ENCODE results near the gene TAB3. TPM values are rescaled to one million over a fixed set of nuclear protein-coding genes. Genes with fewer than 3 reads are reported as not detected.
A peak's percentile ranks its signal among the peaks of the same experiment; 100 is the strongest.

Gene TAB3
- total RNA-seq = 23.2 TPM

DNA sequence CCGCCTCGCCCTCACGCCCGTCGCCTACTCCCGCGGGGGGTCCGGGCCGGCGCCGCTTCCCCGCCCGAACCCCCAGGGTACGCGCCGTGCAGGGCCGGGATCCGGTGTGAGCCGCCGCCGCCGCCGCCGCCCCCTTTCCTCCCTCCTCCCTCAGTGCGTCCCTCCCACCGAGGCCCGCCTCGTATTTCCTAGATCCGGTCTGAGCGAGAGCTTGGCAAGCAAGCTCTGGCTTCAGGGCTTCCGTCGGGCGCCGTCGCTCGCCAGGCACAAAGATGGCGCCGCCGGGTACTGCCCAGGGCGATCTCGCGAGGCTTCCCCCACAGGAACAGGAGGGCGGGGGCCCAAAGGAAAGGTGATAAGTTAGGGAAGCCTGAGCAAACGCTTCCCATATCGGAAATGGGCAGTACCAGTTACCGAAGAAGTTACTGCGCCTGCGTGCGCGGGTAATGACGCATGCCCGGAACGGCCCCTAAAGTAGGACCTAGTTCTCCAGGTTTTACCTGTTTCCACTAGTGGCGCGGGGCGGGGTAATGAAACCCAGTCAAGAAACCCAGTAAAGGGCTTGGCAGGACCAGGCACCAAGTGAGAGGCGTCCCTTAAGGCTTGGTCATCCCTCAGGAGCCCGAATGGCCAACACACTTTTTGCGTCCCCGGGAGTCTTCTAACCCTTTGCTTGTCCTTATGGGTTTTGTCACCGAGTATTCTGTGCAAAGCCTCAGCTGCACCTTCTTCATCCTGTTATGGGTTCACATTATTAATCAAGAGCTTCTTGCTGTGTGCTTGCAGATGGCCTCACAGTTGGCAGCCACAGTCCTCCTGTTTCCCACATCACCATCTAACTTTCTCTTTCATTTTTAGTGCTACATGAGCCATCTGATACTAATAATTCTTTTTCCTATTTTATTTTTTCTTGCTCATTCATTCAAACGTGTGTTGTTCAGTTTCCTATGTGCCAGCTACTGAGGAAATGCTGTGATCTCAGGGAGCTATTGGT, at the start of gene TAB3:
Gene TAB3, minus strand, starts transcription at position 108 of the 994 bp plus-strand sequence. CDS start 29,666 bp downstream, outside the sequence.
- no peaks in the 10 kb centered on the region for H3K4me1 ChIP-seq
- no peaks in the 10 kb centered on the region for H3K9me3 ChIP-seq
- H3K27ac ChIP-seq = peak within 1 kb of the TSS; percentile 76 to 83
- no peaks in the 10 kb centered on the region for H3K27me3 ChIP-seq
- H3K4me3 ChIP-seq = peak within 1 kb of the TSS; percentile 74 to 93
- TF ChIP-seq, protein P1, sequence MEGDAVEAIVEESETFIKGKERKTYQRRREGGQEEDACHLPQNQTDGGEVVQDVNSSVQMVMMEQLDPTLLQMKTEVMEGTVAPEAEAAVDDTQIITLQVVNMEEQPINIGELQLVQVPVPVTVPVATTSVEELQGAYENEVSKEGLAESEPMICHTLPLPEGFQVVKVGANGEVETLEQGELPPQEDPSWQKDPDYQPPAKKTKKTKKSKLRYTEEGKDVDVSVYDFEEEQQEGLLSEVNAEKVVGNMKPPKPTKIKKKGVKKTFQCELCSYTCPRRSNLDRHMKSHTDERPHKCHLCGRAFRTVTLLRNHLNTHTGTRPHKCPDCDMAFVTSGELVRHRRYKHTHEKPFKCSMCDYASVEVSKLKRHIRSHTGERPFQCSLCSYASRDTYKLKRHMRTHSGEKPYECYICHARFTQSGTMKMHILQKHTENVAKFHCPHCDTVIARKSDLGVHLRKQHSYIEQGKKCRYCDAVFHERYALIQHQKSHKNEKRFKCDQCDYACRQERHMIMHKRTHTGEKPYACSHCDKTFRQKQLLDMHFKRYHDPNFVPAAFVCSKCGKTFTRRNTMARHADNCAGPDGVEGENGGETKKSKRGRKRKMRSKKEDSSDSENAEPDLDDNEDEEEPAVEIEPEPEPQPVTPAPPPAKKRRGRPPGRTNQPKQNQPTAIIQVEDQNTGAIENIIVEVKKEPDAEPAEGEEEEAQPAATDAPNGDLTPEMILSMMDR (IDR thresholded peaks at IDR 0.05) = no peak
- DNase-seq (ENCODE audit: low spot score in 2 of 2) = peak; percentile 87 to 97
- H3K36me3 ChIP-seq = no peaks in the 10 kb centered on the region
- intact Hi-C loops (cut with DNase I) = loop anchor here (10.0 kb wide), 1 partner anchor 235 kb away; the partner anchor contains the start of gene GK

DNA sequence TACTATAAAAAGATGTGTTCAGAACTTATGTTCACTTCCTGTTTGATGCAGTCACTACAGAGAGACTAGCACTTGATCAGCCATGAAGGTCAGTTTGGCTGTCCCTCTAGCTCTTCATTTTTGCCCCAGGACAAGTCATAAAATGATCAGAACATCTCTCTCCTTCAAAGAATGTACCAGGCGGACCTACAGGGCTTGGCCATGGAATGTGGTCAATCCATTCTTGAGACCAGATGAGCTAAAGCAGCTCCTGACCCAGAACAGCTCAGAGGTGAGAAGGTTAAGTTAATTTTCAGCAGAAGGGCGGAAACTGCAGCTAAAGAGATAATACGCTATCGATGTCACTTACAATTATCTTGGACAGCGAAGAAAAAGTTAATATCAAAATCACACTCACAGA, 49.2 kb upstream of the TAB3 start:
- Histone ChIP-seq H3K9me3 (no peaks in the 10 kb centered on the region), H3K4me1 (no peaks in the 10 kb centered on the region), H3K27me3 (no peaks in the 10 kb centered on the region), H3K36me3 (no peaks in the 10 kb centered on the region), H3K27ac (no peak overlapping the region), H3K4me3 (no peak overlapping the region)
- intact Hi-C loops (cut with DNase I) = no loop called here
- no peak for DNase-seq (ENCODE audit: low spot score in 2 of 2)
- TF ChIP-seq, protein P1 (IDR thresholded peaks at IDR 0.05) = no peak

- intact Hi-C loops (cut with DNase I) = no loop called here
- Histone ChIP-seq H3K36me3 (no peaks in the 10 kb centered on the region), H3K27ac (no peak overlapping the region), H3K27me3 (no peaks in the 10 kb centered on the region), H3K4me3 (no peak overlapping the region), H3K4me1 (no peaks in the 10 kb centered on the region), H3K9me3 (no peaks in the 10 kb centered on the region)
- DNase-seq (ENCODE audit: low spot score in 2 of 2) = no peak
- TF ChIP-seq, protein P1 (IDR thresholded peaks at IDR 0.05) = peak in 1 of 3 experiments; percentile 25
Measured at GRCh38 chrX:30935985-30936384, 46.9 kb upstream of the TAB3 start.

- Histone ChIP-seq H3K36me3 (no peaks in the 10 kb centered on the region), H3K9me3 (no peaks in the 10 kb centered on the region), H3K4me3 (no peak overlapping the region), H3K27me3 (no peaks in the 10 kb centered on the region), H3K27ac (no peak overlapping the region), H3K4me1 (no peaks in the 10 kb centered on the region)
- intact Hi-C loops (cut with DNase I) = no loop called here
- no peak for DNase-seq (ENCODE audit: low spot score in 2 of 2)
- TF ChIP-seq, protein P1 (IDR thresholded peaks at IDR 0.05) = no peak
Measured at GRCh38 chrX:30931920-30932319, 42.9 kb upstream of the TAB3 start.

- Histone ChIP-seq H3K4me1 (no peaks in the 10 kb centered on the region), H3K27me3 (no peaks in the 10 kb centered on the region), H3K27ac (no peak overlapping the region), H3K4me3 (no peak overlapping the region), H3K36me3 (no peaks in the 10 kb centered on the region), H3K9me3 (no peaks in the 10 kb centered on the region)
- DNase-seq (ENCODE audit: low spot score in 2 of 2) = no peak
- intact Hi-C loops (cut with DNase I) = no loop called here
- TF ChIP-seq, protein P1 (IDR thresholded peaks at IDR 0.05) = no peak
Measured at GRCh38 chrX:30930679-30931078, 41.6 kb upstream of the TAB3 start.
